Right renal cortex interstitium (tissue), 3 donors: ENCODE measurements around the gene HNF4A. TPM values are rescaled to one million over a fixed set of nuclear protein-coding genes. Genes with fewer than 3 reads are reported as not detected.

Experiments used
- DNase-seq, 3 donors: peaks; one replicate each; pipeline ENCODE4 v3.0.0-alpha.2; 2013; ENCODE audit warnings: low read depth in 3 of 3, low spot score in 2 of 3
- polyA plus RNA-seq, 3 donors: library from polyadenylated mRNA; unstranded; fragments of 120-200 nt; gene quantifications; one replicate each; pipeline ENCODE4 v1.2.1, GENCODE V29; 2013; ENCODE audit not compliant: insufficient read length in 3 of 3

The HNF4A gene
- polyA plus RNA-seq, 3 donors = 36.8 to 50.6 (median 46.1) TPM

DNA sequence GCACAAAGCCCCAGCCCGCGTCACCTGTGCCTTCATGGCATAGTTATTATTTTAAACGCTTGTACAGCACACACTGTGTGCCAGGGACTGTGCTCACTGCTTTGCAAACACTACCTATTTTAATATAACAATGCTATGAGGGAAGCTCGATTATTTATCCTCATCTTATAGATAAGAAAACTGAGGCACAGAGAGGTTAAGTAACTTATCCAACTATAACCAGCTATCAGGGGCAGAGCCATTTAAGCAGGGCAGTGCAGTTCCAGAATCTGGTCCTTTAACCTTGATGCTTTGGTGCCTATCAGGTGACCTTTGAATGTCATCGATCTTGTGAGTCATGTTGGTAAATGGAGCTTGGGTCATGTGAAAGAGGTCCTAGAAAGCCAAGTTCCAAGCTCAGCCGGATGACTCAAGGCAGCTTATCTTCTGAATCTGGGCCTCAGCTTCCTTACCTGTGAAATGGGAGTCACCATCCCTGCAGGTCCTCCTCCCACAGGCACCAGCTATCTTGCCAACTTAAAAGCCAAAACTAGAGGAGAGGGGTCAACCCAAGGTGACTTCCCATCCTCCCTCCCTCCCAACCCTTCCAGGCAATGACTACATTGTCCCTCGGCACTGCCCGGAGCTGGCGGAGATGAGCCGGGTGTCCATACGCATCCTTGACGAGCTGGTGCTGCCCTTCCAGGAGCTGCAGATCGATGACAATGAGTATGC lies 63.8 kb downstream of the HNF4A start:
- DNase-seq = no peak

DNA sequence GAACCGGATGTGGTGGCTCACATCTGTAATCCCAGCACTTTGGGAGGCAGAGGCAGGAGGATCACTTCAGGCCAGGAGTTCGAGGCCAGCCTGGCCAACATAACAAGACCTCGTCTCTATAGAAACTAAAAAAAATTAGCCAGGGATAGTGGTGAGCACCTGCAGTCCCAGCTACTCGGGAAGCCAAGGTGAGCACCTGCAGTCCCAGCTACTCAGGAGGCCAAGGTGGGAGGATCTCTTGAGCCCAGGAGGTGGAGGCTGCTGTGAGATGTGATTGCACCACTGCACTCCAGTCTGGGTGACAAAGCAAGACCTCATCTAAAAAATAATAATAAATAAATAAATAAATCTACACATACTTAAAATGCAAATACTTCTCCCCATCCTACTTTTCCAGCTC lies 65.0 kb downstream of the HNF4A start:
- DNase-seq = no peak

DNA sequence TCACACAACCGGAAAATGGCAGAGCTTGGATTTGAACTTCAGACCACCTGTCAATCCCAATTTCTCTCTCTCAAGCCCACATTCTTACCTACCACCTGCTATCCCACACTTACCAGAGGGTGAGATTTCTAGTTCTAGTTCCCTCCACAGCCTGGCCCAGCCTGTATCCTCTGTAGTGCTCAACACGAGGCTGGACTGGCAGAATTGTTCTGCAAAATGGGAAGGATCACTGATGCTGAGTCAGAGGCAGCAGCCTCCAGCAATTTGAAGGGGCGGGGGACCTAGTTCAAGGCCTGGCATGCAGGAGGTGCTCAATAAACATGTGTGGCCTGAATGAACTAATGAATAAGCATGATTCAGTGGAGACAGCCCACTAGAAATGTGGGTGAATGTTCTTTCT lies 66.6 kb downstream of the HNF4A start:
- no peak for DNase-seq

DNA sequence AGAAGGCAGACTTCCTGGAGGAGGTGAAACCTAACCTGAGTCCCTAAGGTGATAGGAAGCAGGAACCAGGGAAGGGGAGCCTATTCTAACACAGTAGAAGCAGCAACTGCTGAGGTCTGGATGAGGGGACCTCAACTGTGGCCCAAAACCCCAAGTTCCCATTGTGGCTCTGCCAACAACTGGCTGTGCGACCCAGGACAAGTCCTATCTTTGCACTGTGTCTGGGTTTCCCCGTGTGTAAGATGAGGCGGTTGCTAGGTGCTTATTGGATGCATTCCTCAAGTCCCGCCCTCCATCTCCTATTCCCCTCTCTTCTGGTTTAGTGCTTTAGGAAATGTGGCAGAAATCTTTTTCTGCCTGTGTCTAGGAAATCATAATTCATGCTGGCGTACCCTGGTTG lies 68.0 kb downstream of the HNF4A start:
- no peak for DNase-seq

DNA sequence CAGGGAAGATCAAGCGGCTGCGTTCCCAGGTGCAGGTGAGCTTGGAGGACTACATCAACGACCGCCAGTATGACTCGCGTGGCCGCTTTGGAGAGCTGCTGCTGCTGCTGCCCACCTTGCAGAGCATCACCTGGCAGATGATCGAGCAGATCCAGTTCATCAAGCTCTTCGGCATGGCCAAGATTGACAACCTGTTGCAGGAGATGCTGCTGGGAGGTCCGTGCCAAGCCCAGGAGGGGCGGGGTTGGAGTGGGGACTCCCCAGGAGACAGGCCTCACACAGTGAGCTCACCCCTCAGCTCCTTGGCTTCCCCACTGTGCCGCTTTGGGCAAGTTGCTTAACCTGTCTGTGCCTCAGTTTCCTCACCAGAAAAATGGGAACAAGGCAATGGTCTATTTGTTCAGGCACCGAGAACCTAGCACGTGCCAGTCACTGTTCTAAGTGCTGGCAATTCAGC lies 68.6 kb downstream of the HNF4A start:
- no peak for DNase-seq

DNA sequence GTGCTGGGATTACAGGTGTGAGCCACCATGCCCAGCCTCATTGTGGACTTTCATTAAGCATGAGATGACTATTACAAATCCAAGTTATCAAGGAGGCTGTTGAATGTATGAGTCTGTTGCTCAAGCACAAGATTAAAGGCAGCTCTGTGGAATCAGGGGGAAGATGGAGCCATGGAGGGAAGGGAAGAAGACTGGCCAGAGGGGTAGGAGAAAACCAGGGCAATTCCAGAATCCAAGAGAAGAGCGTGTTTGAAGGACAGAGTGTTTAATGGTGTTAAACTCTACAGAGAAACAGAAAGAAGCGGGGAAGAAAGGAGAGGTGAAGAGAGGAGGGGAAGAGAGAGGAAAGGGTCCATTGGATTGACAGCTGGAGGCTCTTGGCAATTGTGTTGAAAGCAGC lies 70.4 kb downstream of the HNF4A start:
- no peak for DNase-seq

DNA sequence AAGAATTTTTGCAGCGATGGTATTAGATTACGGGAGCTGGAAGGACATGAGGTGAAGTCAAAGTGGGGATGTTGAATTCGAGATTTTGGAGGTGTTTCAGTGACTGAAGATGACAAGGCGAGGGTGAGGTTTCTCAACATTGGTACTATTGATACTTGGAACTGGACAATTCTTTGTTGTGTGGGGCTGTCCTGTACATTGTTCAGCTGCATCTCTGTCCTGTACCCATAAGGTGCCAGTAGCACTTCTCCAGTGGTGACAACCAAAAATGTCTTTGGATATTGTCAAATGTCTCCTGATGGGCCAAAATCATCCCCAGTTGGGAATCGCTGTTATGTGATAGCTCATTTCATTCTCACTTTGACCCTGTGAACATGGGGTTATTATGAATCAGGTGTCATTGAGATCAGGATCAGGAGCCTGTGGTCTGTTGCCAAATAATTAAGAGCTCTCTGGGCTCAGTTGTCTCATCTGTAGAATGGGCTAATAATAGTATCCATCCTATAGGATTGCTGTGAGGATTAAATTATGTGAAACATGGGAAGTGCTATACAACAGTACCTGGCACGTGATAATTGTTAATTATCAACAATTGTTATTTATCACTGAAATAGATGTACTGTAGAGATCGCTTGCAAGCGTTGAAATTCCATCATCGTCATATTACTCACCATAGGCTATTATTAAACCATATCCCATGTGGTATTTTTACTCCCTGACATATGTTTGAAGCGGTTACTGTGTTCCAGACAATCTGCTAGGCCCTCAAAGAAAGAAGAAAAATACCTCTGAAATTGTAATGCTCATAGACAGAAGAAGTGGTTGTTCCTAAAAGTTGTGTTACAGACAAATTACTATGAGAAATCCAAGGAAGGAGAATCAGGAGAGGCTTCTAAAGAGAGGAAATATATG lies 71.6 kb downstream of the HNF4A start:
- no peak for DNase-seq

DNA sequence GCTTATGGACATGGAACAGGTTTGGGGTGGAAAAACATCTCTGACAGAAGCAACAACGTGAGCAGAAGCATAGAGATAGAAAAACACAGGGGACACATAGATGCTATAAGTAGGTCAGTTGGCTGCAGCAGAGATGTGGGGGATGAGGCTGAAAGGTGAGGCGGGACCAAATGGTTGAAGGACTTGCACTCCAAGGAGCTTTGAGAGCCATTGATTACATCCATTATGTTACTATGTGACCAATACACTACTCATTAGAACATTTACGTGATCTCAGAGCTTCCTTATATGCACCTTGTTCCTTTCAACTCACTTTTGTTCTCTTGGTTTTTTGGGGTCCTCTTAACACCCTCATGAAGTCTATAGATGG lies 72.3 kb downstream of the HNF4A start:
- DNase-seq = no peak

DNA sequence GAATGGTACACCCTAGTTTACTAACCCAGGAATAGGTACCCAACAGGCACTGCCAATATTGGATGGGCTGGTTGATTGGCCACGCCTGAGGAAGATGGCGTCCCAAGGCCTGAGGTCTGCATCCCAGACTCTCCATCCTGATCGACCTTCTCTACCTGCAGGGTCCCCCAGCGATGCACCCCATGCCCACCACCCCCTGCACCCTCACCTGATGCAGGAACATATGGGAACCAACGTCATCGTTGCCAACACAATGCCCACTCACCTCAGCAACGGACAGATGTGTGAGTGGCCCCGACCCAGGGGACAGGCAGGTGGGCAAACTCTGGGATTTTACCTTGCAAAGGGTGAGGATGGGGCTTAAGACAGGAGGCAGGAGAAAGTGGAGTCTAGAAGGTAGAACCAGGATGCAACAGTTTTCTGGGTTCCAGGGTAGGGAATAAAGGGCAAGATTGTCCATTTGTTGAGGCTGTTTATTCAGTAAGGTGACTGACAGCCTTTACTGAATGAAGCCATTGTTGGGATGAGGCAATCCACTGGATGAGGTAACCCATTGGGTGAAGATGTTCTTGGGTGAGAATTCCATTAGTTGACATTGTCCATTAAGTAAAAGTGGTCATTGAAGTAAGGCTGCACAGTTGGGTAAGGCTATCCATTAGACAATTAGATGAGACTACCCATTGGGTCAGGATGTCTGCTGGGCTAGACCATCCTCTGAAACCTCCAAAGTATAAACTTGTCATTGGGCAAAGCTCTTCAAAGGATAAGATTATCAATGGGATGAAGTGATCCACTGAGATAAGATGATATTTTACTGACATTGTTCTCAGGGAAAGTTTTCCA lies 72.9 kb downstream of the HNF4A start:
- no peak for DNase-seq

DNA sequence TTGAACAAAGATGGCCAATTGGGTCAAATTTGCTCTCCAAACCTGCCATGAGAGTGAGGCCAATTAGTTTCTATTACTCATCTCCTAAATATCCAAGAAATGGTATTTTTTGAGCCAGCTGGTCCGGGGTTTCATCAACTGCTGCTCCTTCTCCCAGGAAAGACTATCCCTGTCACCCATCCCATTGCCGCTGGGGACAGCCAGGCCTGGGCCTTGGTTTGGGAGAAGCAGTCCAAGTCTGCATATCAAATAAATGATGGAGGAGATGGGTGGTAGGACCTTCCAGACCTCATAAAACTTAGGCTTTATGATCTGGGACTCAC lies 73.5 kb downstream of the HNF4A start:
- DNase-seq = no peak

DNA sequence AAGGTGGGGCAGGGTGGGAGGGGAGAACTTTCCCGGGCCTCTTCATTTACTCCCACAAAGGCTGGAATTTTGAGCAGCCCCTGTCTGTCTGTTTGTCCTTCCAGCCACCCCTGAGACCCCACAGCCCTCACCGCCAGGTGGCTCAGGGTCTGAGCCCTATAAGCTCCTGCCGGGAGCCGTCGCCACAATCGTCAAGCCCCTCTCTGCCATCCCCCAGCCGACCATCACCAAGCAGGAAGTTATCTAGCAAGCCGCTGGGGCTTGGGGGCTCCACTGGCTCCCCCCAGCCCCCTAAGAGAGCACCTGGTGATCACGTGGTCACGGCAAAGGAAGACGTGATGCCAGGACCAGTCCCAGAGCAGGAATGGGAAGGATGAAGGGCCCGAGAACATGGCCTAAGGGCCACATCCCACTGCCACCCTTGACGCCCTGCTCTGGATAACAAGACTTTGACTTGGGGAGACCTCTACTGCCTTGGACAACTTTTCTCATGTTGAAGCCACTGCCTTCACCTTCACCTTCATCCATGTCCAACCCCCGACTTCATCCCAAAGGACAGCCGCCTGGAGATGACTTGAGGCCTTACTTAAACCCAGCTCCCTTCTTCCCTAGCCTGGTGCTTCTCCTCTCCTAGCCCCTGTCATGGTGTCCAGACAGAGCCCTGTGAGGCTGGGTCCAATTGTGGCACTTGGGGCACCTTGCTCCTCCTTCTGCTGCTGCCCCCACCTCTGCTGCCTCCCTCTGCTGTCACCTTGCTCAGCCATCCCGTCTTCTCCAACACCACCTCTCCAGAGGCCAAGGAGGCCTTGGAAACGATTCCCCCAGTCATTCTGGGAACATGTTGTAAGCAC lies 74.1 kb downstream of the HNF4A start:
- DNase-seq = no peak

DNA sequence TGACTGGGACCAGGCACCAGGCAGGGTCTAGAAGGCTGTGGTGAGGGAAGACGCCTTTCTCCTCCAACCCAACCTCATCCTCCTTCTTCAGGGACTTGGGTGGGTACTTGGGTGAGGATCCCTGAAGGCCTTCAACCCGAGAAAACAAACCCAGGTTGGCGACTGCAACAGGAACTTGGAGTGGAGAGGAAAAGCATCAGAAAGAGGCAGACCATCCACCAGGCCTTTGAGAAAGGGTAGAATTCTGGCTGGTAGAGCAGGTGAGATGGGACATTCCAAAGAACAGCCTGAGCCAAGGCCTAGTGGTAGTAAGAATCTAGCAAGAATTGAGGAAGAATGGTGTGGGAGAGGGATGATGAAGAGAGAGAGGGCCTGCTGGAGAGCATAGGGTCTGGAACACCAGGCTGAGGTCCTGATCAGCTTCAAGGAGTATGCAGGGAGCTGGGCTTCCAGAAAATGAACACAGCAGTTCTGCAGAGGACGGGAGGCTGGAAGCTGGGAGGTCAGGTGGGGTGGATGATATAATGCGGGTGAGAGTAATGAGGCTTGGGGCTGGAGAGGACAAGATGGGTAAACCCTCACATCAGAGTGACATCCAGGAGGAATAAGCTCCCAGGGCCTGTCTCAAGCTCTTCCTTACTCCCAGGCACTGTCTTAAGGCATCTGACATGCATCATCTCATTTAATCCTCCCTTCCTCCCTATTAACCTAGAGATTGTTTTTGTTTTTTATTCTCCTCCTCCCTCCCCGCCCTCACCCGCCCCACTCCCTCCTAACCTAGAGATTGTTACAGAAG lies 75.0 kb downstream of the HNF4A start:
- no peak for DNase-seq

DNA sequence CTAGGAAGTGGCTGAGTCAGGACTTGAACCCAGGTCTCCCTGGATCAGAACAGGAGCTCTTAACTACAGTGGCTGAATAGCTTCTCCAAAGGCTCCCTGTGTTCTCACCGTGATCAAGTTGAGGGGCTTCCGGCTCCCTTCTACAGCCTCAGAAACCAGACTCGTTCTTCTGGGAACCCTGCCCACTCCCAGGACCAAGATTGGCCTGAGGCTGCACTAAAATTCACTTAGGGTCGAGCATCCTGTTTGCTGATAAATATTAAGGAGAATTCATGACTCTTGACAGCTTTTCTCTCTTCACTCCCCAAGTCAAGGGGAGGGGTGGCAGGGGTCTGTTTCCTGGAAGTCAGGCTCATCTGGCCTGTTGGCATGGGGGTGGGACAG lies 75.6 kb downstream of the HNF4A start:
- no peak for DNase-seq

DNA sequence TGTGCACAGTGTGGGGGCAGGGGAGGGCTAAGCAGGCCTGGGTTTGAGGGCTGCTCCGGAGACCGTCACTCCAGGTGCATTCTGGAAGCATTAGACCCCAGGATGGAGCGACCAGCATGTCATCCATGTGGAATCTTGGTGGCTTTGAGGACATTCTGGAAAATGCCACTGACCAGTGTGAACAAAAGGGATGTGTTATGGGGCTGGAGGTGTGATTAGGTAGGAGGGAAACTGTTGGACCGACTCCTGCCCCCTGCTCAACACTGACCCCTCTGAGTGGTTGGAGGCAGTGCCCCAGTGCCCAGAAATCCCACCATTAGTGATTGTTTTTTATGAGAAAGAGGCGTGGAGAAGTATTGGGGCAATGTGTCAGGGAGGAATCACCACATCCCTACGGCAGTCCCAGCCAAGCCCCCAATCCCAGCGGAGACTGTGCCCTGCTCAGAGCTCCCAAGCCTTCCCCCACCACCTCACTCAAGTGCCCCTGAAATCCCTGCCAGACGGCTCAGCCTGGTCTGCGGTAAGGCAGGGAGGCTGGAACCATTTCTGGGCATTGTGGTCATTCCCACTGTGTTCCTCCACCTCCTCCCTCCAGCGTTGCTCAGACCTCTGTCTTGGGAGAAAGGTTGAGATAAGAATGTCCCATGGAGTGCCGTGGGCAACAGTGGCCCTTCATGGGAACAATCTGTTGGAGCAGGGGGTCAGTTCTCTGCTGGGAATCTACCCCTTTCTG lies 76.2 kb downstream of the HNF4A start:
- DNase-seq = no peak

DNA sequence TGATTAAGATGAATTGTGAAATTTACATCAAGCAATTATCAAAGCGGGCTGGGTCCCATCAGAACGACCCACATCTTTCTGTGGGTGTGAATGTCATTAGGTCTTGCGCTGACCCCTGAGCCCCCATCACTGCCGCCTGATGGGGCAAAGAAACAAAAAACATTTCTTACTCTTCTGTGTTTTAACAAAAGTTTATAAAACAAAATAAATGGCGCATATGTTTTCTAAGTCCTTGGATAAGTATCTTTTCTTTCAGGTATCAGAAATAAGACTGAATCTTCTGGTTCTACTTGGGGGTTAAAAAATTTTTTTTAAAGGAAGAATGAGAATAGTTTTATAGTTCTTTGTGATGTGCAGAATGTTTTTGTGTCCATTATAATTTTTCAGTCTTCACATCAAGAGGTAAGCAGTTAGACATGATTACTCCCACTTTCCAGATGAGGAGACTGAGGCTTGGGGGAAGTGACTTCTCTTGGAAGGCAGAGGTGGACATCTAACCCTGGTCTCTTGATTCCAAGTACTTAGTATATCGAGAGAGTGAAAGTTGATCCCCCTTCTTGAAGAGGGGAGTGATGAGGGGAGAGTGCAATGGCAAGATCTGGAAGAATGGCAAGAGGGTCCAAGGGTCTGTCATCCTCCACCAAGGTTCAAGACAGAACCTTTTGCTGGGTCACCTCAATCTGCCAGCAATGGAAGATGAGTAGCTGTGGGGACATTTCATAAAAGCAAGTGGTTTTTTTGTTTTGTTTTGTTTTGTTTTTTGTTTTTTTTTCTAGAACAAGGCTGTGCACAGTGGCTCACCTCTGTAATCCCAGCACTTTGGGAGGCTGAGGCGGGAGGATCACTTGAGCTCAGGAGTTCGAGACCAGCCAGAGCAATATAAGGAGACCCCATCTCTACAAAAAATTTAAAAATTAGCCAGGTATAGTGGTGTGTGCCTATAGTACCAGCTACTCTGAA lies 77.4 kb downstream of the HNF4A start:
- no peak for DNase-seq

DNA sequence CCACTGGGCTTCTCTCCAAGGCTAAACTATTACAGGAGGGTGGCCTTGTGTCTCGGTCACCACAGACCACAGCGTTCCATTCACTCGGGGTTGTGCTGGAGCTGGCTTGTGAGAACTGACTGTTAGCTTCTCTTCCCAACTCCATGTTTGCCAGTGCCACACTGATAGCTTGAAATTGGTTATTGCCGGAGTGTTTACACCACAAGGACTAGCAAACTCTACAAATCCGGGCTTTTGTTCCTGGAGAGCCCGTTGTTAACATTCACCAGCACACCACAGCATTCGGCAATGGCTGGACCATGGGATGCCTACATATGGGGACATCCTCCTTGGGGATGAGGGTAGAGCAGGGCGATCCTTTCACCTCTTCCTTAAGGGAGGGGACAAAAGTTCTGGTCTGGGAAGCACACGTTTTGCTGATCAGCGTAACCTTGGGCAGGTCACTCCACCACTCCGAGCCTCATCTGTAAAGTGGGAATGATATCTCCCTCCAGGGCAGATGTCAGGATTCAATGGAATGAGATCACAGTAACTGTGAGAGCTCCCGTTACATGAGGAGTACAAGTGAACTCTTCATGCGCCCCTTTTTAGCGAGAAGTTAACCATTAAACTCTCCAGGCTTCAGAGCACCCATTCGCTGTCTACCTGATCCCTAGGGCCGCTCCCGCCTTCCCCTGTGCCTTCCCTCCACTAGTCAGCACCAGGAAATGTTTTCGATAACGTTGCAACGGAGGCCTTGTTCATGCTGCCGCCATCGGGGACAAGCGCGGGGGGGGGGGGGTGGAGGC lies 78.4 kb downstream of the HNF4A start:
- DNase-seq = no peak
